DMS 273 (cell line): ENCODE data around the gene PLXNA4.

ENCODE experiments used
- DNase-seq: peaks from one replicate; lab custom pipeline; 2025; ENCODE audit not compliant: unreplicated experiment; lab: John Stamatoyannopoulos, UW

PLXNA4 gene

DNA sequence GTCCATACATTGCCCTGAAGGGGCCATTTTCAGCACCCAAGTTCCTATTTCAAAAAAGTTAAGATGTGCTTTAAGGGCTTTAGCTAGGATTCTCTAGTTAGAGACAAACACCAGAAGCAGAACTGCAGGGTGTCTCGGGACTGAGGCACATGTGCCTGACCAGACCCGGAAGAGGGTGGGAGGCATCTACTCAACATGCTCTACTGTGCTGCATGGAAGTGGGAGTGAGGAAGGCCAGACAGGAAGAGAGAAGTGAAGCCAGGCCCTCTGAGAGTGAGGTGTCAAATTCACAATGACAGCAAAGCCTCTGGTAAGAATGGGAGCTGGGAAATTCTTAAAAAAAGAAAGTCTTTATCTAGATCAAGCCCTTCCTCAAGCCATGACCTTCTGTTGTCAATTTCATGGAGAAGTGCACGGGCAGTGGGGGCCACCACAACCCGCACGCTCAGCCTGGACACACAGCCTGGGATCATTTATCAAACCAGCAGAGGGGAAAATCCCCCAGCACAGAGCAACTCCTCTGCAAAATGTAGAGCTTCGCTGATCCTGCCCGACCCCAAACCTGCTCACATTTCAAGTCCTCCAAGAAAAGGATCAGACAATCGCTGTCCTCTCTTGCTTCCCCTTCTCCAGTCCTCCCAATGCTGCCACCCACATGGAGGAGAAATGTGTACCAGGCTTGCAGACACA lies 38.7 kb downstream of the PLXNA4 start:
- no peak for DNase-seq

DNA sequence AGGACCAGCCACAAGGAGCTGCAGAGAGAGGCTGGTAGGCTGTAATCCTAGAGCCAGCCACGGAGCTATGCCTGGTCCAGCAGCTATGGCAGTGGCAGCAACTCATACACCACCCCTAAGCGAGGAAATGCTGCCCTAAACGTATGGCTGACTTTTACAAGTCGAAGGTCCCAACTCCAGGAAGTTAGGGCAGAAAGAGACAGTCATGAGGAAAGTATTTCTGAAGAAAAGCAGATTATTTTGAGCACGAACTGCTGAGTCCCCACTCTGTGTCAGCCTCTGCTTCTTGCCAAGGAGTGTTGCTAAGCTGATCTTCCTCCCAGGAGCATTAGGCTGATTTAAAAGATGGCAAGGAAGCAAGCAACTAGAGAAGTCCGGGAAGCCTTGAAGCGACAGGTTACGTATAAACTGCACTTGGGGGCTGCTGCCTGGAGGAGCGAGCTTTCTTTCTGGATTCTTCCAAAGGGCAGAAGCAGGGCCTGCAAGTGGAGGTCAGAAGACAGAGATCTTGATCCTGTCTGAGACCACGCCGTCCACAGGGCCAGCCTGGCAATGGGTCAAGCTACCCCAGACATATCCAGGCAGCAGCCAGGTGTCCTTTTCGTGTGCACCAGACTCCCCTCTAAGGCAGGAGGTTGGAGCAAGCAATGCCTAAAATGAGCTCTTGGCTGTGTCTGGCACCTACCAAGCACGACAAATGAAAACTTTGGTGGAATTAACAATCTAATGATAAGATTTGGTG lies 39.4 kb downstream of the PLXNA4 start:
- no peak for DNase-seq

DNA sequence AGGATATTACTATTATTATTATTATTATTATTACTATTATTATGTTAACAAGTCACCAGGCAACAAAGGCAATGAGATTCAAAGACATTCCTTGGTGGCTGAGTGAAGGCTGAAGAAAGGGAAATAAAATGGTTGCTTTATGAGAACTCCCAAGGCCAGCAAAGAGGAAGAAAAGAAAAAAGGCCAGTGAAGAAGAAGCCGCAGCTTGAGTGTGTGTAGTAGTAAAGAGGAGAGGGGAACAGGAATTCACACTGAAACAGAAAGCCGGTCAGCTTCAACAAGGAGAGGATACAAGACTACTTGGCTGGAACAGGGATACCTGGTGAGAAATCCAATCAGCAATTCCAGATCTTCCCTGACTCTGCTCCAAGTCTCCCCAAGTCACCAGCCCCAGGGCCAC lies 42.4 kb downstream of the PLXNA4 start:
- DNase-seq, result no peak

DNA sequence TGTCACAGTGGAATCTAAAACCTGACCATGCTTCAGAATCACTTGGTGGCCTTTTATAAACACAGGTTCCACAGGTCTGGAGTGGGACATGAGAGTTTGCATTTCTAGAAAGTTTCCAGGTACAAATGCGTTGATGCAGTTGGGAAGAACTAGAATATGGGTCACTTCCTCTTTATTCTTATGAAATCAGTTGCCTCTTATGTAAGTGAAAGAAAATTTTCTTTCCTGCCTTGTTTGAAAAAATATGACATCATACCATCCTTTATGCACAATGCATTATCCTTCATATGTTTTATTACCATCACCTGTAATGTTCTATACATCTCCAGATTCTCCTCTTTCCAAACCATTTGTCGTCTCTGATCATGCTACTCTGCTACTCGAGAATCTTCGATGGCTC lies 44.0 kb downstream of the PLXNA4 start:
- DNase-seq, result no peak

DNA sequence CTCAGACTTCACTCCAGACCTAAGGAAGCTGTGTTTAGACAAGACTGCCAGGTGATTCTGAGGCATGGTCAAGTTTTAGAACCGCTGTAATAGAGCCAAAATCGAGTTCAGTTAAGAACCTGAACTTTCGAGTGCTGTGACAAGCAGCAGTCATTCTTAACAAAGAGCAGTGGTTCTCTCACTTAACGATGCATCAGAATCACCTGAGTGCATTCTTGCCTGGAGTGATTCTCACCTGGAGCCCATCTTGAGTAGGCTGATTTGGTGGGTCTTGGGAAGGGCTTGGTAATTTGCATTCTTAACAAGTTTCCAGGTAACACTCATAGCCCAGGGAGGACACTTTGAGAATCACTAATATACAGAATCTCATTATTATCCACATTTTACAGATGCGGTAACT lies 44.7 kb downstream of the PLXNA4 start:
- no peak for DNase-seq

- DNase-seq, result no peak
Measured at GRCh38 chr7:132528695-132529094, 47.6 kb downstream of the PLXNA4 start.

- no peak for DNase-seq
Measured at GRCh38 chr7:132527467-132528410, 48.5 kb downstream of the PLXNA4 start.

- no peak for DNase-seq
Measured at GRCh38 chr7:132526111-132526740, 50.0 kb downstream of the PLXNA4 start.

GRCh38 chr7:132521423-132521822 lies 54.8 kb downstream of the PLXNA4 start:
- DNase-seq, result no peak

- DNase-seq, result no peak
Measured at GRCh38 chr7:132520591-132521280, 55.5 kb downstream of the PLXNA4 start.

DNA sequence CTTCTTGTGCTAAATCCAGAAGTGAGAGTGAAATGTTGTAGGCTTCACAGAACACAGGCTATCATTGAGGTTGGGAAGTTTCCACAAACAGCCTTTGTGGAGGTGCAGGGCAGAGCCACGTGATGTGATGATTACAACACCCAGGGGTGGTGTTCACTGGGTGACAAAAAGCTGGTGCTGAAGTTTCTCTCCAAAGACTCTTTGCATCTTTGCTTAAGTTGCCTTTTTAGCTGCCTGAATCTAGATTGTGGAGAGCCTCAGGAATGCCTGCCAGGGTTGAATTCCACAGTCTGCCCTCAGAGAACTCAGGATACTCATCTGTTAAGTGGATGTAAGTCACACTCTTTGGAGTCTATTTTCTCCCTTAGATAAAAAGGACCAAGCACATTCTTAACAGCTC lies 56.3 kb downstream of the PLXNA4 start:
- no peak for DNase-seq

DNA sequence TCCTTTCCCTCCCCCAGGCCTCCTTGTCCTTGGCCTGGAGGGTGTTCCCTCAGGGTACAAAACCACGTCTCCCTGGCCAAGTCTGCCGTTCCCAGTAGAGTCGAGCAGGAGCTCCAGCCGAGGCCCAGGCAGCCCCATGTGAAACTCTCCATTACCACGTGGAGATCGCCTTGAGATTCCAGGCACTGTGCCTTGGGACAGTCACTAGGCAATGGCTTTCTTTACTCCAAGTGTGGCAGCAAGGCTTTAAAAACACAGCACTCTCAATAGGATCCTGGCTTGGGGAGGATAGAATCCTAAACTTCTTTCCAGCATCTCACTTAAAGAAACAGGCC lies 57.5 kb downstream of the PLXNA4 start:
- no peak for DNase-seq

DNA sequence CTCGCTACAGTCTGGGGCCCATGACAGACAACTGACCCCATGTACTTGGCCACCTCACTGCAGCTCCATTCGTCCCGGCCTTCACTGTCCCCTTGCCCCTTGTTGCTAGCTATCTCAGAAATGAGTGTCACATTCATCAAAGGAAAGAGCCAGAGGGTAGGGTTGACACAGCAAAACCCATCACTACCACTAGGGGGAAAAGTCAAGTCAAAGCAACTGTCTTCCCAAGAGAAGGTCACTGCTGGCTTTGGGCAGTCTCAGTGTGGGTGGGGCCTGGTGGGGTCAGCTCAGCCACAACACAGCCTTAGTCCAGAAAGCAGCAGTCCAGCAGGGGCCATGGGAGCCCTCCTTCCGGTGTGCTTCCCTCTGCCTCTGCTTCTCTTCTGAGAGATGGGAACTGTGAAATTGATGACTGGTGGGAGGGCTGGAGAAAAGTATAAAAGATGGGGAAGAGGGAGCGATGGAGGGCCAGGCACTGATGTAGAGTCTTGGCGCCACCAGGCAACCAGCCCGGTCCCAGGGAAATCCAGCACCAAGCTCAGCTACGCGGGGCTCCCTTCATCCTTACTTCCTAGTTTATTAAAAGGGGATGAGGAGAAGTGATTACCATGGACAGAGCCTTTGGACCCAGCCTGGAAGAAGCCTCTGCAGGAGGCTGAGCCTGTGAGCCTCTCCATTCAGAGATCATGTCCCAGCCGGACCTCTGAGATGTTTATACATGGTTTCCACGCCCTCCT lies 58.0 kb downstream of the PLXNA4 start:
- peak; percentile 57 for DNase-seq

GRCh38 chr7:132516042-132516840 lies 60.0 kb downstream of the PLXNA4 start:
- no peak for DNase-seq

DNA sequence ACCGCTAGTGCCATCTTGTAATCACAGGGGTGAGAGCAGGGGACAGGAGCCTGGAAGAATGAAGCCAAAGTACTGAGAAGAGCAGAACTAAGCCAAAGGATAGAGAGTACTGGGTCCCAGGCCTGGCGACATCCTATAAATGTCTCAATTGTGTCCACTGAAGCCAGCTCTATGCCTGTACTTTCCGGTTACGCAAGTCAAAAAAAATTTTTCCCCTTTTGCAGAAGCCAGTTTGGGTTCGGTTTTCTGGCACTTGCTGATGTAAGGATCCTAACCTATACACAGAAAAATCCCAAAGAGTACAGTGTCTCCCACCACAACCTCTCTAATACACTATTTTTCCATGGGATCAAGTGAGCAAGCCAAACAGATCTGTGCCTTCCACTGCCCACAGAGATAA lies 61.1 kb downstream of the PLXNA4 start:
- no peak for DNase-seq

GRCh38 chr7:132514430-132514829 lies 61.8 kb downstream of the PLXNA4 start:
- no peak for DNase-seq

DNA sequence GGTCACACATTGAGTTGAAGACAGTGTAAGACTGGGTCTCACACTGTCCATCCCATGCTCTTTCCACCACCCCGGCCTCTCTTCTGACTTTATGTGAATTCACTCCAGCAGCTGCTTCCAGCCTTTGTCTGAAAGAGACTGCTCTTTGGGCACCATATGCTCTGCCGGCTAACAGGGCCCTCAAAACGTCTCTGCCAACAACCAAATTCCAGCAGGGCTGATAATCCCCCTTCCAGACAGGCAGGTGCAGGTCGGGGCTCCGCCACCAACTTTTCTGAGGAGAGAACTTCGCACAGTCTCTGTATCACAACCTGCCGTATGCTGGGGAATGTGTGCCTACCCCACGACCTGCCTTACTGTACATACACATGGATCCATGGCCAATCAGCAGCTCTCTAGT lies 64.3 kb downstream of the PLXNA4 start:
- no peak for DNase-seq

GRCh38 chr7:132511387-132511786 lies 64.9 kb downstream of the PLXNA4 start:
- DNase-seq, result no peak

DNA sequence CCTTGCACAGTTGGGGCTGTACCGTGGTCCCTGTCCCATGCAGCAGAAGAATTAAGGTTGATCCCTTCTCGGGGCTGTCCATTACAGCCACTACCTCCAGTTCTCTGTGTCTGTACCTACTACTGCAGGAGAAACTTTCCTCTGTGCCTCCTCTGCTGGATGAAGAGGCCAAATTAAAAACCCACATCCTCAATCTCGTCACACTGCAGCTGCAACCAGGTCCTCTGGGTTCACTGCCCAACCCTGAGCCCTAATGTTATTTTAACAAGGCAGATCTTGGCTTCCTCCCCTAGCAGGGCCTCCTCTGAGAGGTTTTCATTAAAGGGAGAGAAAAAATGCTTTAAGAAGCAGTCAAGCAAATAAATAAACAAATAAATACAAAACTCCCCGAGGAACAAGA lies 66.6 kb downstream of the PLXNA4 start:
- DNase-seq, result no peak
